GM12801 (cell line): ENCODE data around the gene EPM2AIP1.

Experiments
- CTCF ChIP-seq: IDR thresholded peaks from one replicate; pipeline ENCODE4 v1.5.1; 2011; ENCODE audit warnings: control low read depth; ENCODE audit not compliant: insufficient read length; ENCODE audit errors: extremely low read depth

EPM2AIP1 gene

GRCh38 chr3:37030588-37030987, 37.7 kb upstream of the EPM2AIP1 start:
- TF ChIP-seq CTCF: no peak

GRCh38 chr3:37029516-37030163, 36.7 kb upstream of the EPM2AIP1 start:
- no peak for TF ChIP-seq CTCF

- no peak for TF ChIP-seq CTCF
Observed at GRCh38 chr3:37029111-37029510, 36.2 kb upstream of the EPM2AIP1 start.

GRCh38 chr3:37028329-37028728, 35.4 kb upstream of the EPM2AIP1 start:
- no peak for TF ChIP-seq CTCF

GRCh38 chr3:37026851-37027250, 33.9 kb upstream of the EPM2AIP1 start:
- no peak for TF ChIP-seq CTCF

- no peak for TF ChIP-seq CTCF
Observed at GRCh38 chr3:37025561-37026335, 32.8 kb upstream of the EPM2AIP1 start.

- TF ChIP-seq CTCF: no peak
Observed at GRCh38 chr3:37024820-37025405, 32.0 kb upstream of the EPM2AIP1 start.
